IMR-90 (cell line): ENCODE data around the gene PPP1R13L. TPM values are rescaled to one million over a fixed set of nuclear protein-coding genes. Genes with fewer than 3 reads are reported as not detected.

ENCODE experiments used
- ATAC-seq: fragments of 200-7000 bp; cut with Tn5 transposase; 2 replicates; pipeline ENCODE4 v1.9.1; 2020; ENCODE audit warnings: low read depth, mild to moderate bottlenecking, moderate library complexity
- BruUV-seq: library from RNA; stranded (reverse); fragments of 400-500 nt; replicated peaks from 2 replicates; lab custom pipeline; 2021; lab: Mats Ljungman, UMichigan
- CTCF ChIA-PET: fragments of 300-600 bp; formaldehyde crosslinking; extraction: SDS; loops from one replicate; lab custom pipeline; 2021; ENCODE audit warnings: antibody characterized with exemption; lab: Yijun Ruan, JAX
- POLR2A ChIA-PET: fragments of 300-600 bp; sonication (Branson Sonifier 250); formaldehyde crosslinking; loops from one replicate; lab custom pipeline; 2022; ENCODE audit warnings: antibody characterized with exemption; ENCODE audit not compliant: unreplicated experiment; lab: Charles Lee
- DNase-seq: peaks from one replicate; pipeline ENCODE4 v3.0.0; 2013
- H2AFZ ChIP-seq: replicated peaks from 2 replicates; pipeline ENCODE3; 2013; ENCODE audit warnings: low read length, mild to moderate bottlenecking; ENCODE audit not compliant: poor library complexity
- H2AK5ac ChIP-seq: 2 replicates; pipeline ENCODE4 v1.6.1; 2013; ENCODE audit warnings: low read depth, low read length, inconsistent platforms
- H2AK9ac ChIP-seq: replicated peaks from 2 replicates; pipeline ENCODE3; 2013; ENCODE audit warnings: mild to moderate bottlenecking, low read depth, low read length, moderate library complexity; ENCODE audit not compliant: poor library complexity
- H2BK120ac ChIP-seq: 2 replicates; pipeline ENCODE4 v1.6.1; 2013; ENCODE audit warnings: low read depth, low read length, inconsistent platforms
- H2BK15ac ChIP-seq: 3 replicates; pipeline ENCODE4 v1.6.1; 2013; ENCODE audit warnings: low read depth, low read length, inconsistent platforms
- H2BK20ac ChIP-seq: 2 replicates; pipeline ENCODE4 v1.6.1; 2013; ENCODE audit warnings: low read depth, mild to moderate bottlenecking, inconsistent platforms, low read length, moderate library complexity
- H2BK5ac ChIP-seq: 2 replicates; pipeline ENCODE4 v1.6.1; 2013; ENCODE audit warnings: mild to moderate bottlenecking, low read depth, low read length, inconsistent platforms; ENCODE audit not compliant: poor library complexity, severe bottlenecking
- H3K14ac ChIP-seq: replicated peaks from 2 replicates; pipeline ENCODE4 v1.6.1; 2013; ENCODE audit warnings: low read depth, low read length, inconsistent platforms
- H3K18ac ChIP-seq: 2 replicates; pipeline ENCODE4 v1.6.1; 2013; ENCODE audit warnings: low read depth, low read length, control low read depth
- H3K23ac ChIP-seq: 2 replicates; pipeline ENCODE4 v1.6.1; 2013; ENCODE audit warnings: low read depth, low read length, inconsistent platforms
- H3K27ac ChIP-seq: 2 replicates; pipeline ENCODE4 v1.5.1; 2013; ENCODE audit warnings: mild to moderate bottlenecking, control low read depth, low read length; ENCODE audit not compliant: insufficient read depth
- H3K27me3 ChIP-seq: 2 replicates; pipeline ENCODE4 v1.6.1; 2013; ENCODE audit warnings: low read length; ENCODE audit not compliant: control insufficient read depth, insufficient read depth
- H3K36me3 ChIP-seq: 2 replicates; pipeline ENCODE4 v1.6.1; 2013; ENCODE audit warnings: low read length, mixed read lengths; ENCODE audit not compliant: control insufficient read depth, insufficient read depth
- H3K4ac ChIP-seq: 2 replicates; pipeline ENCODE4 v1.6.1; 2013; ENCODE audit warnings: low read depth, low read length, inconsistent platforms
- H3K4me1 ChIP-seq: 2 replicates; pipeline ENCODE4 v1.6.1; 2013; ENCODE audit warnings: low read length, mixed read lengths; ENCODE audit not compliant: control insufficient read depth, insufficient read depth
- H3K4me2 ChIP-seq: 2 replicates; pipeline ENCODE4 v1.6.1; 2013; ENCODE audit warnings: low read depth, mild to moderate bottlenecking, control low read depth, low read length, moderate library complexity
- H3K4me3 ChIP-seq: 2 replicates; pipeline ENCODE4 v1.5.1; 2013; ENCODE audit warnings: low read depth, mild to moderate bottlenecking, control low read depth, low read length, moderate library complexity; ENCODE audit not compliant: insufficient read depth
- H3K56ac ChIP-seq: 2 replicates; pipeline ENCODE4 v1.6.1; 2013; ENCODE audit warnings: low read length, inconsistent platforms; ENCODE audit not compliant: insufficient read depth; ENCODE audit errors: extremely low read depth
- H3K79me1 ChIP-seq, 2 experiments: 2 replicates each; pipeline ENCODE4 v1.6.1; 2013; ENCODE audit warnings: low read length in 2 of 2, inconsistent platforms in 1 of 2, low read depth in 1 of 2
- H3K9ac ChIP-seq: 2 replicates; pipeline ENCODE4 v1.6.1; 2013; ENCODE audit warnings: low read depth, low read length, control low read depth
- H3K9me1 ChIP-seq: 2 replicates; pipeline ENCODE4 v1.6.1; 2013; ENCODE audit warnings: low read length, inconsistent platforms; ENCODE audit not compliant: insufficient read depth
- H3K9me3 ChIP-seq: 2 replicates; pipeline ENCODE4 v1.6.1; 2013; ENCODE audit warnings: low read length; ENCODE audit not compliant: control insufficient read depth, insufficient read depth
- H4K20me1 ChIP-seq: 2 replicates; pipeline ENCODE4 v1.6.1; 2013; ENCODE audit warnings: low read length, inconsistent platforms; ENCODE audit not compliant: insufficient read depth
- H4K5ac ChIP-seq: 2 replicates; pipeline ENCODE4 v1.6.1; 2013; ENCODE audit warnings: mild to moderate bottlenecking, low read depth, low read length, control low read depth
- H4K8ac ChIP-seq, 2 experiments: 2 replicates each; pipeline ENCODE4 v1.6.1; 2013; ENCODE audit warnings: low read depth in 2 of 2, low read length in 2 of 2, control low read depth in 1 of 2, inconsistent platforms in 1 of 2
- H4K91ac ChIP-seq: 2 replicates; pipeline ENCODE4 v1.6.1; 2013; ENCODE audit warnings: low read depth, low read length, inconsistent platforms; ENCODE audit not compliant: insufficient read depth
- CEBPB ChIP-seq: IDR thresholded peaks from 2 replicates; pipeline ENCODE4 v1.6.1; 2012; ENCODE audit warnings: low read depth, low read length, improper control_type of control experiment
- ELK1 ChIP-seq: fragments of 150-350 bp; IDR thresholded peaks from 2 replicates; pipeline ENCODE4 v1.6.1; 2016; ENCODE audit warnings: low read depth, mild to moderate bottlenecking, low read length, moderate library complexity, borderline replicate concordance
- FOS ChIP-seq: fragments of 150-350 bp; IDR thresholded peaks from 2 replicates; pipeline ENCODE4 v1.6.1; 2016; ENCODE audit warnings: low read depth, low read length
- MAFK ChIP-seq: IDR thresholded peaks from 2 replicates; pipeline ENCODE4 v1.6.1; 2012; ENCODE audit warnings: low read depth, low read length, improper control_type of control experiment
- MAZ ChIP-seq: IDR thresholded peaks from 2 replicates; pipeline ENCODE4 v1.6.1; 2012; ENCODE audit warnings: low read depth, mild to moderate bottlenecking, low read length, improper control_type of control experiment, moderate library complexity, borderline replicate concordance
- MXI1 ChIP-seq: IDR thresholded peaks from 2 replicates; pipeline ENCODE4 v1.6.1; 2012; ENCODE audit warnings: low read depth, mild to moderate bottlenecking, low read length, moderate library complexity, borderline replicate concordance
- SMC3 ChIP-seq: fragments of 150-350 bp; IDR thresholded peaks from 2 replicates; pipeline ENCODE4 v1.6.1; 2016; ENCODE audit warnings: low read depth, mild to moderate bottlenecking, antibody characterized with exemption, low read length, moderate library complexity
- USF2 ChIP-seq: fragments of 150-350 bp; IDR thresholded peaks from 2 replicates; pipeline ENCODE4 v1.6.1; 2017; ENCODE audit warnings: mild to moderate bottlenecking, antibody characterized with exemption, low read length, low read depth
- WGBS, 2 experiments: methylation state at CpG; one replicate each; pipeline versions ENCODE4 v1.1.5 to v1.1.7; 2013; ENCODE audit warnings: missing lambda C conversion rate in 2 of 2; ENCODE audit not compliant: insufficient read length in 1 of 2; ENCODE audit errors: extremely low coverage in 2 of 2; 5-methylcytosine and 5-hydroxymethylcytosine counted together
- dilution Hi-C: fragments of 300-500 bp; cut with HindIII; formaldehyde crosslinking; loops from one replicate; pipeline ENCODE4 v1.14.3; 2018; ENCODE audit warnings: low sequenced_read_pairs; ENCODE audit not compliant: unreplicated experiment
- in situ Hi-C: fragments of 300-500 bp; cut with MboI; formaldehyde crosslinking; loops from 3 replicates; pipeline ENCODE4 v1.14.3; 2019; ENCODE audit warnings: low sequenced_read_pairs, inconsistent platforms, mixed read lengths
- intact Hi-C: fragments of 100-400 bp; cut with micrococcal nuclease; formaldehyde crosslinking; loops from 2 replicates; pipeline ENCODE4 v1.10.0; 2022
- polyA plus RNA-seq, 3 experiments: library from polyadenylated mRNA; depleted of rRNA; stranded (reverse); fragments of >200 nt; gene quantifications; 2 replicates each; pipeline ENCODE4 v1.2.3, GENCODE V29; 2012; ENCODE audit warnings: low replicate concordance in 1 of 3
- total RNA-seq: library from RNA; depleted of rRNA; stranded (reverse); fragments of >200 nt; gene quantifications from 2 replicates; pipeline ENCODE4 v1.2.3, GENCODE V29; 2012
- TF ChIP-seq, protein P1 (sequence below): conservative IDR thresholded peaks from 2 replicates; pipeline ENCODE4 v1.5.1; 2012; ENCODE audit warnings: mild to moderate bottlenecking, low read depth, low read length, improper control_type of control experiment

Gene PPP1R13L
- total and polyA plus RNA-seq, 2 of the 4 experiments (the other 2 are of a cell fraction), result 3.0 to 13.3 TPM

- no peak overlapping the region for H3K27ac ChIP-seq
- 0 out of 2 replicates have a peak overlapping the region, but pooled peaks have one; percentile 13 for H3K56ac ChIP-seq
- H3K9ac ChIP-seq, result no peak overlapping the region
- no peak overlapping the region for H2BK120ac ChIP-seq
- intact Hi-C loops, result loop anchor here (5.0 kb wide), 1 partner anchor 84 kb away; the partner anchor contains the start of gene MARK4
- no peak overlapping the region for H3K4me3 ChIP-seq
- no peaks in the 10 kb centered on the region for H3K79me1 ChIP-seq
- H3K4me2 ChIP-seq, result no peak overlapping the region
- in situ Hi-C loops, result no loop called here
- H3K4ac ChIP-seq, result no peak overlapping the region
- H4K20me1 ChIP-seq, result no peaks in the 10 kb centered on the region
- no peak overlapping the region for H2AFZ ChIP-seq
- 50% methylated on average over 2 of the region's 11 CpGs; no CpG with 5 or more reads in 1 of the 2 experiments for WGBS, 2 experiments
- H4K91ac ChIP-seq, result no peak overlapping the region
- no peak overlapping the region for H4K8ac ChIP-seq
- no peak overlapping the region for H2BK5ac ChIP-seq
- no TSS peak for BruUV-seq
- ChIA-PET CTCF (no interaction called here), POLR2A (no interaction called here)
- H3K14ac ChIP-seq, result no peak overlapping the region
- H3K36me3 ChIP-seq, result no peaks in the 10 kb centered on the region
- H3K9me1 ChIP-seq, result no peaks in the 10 kb centered on the region
- H3K18ac ChIP-seq, result no peak overlapping the region
- no peak overlapping the region for H2AK5ac ChIP-seq
- ATAC-seq, result no peak
- no peaks in the 10 kb centered on the region for H3K4me1 ChIP-seq
- dilution Hi-C loops, result no loop called here
- H2BK15ac ChIP-seq, result no peak overlapping the region
- no peak for DNase-seq
- H4K5ac ChIP-seq, result no peak overlapping the region
- TF ChIP-seq USF2, result no peak
- TF ChIP-seq FOS, result no peak
- TF ChIP-seq MAFK, result no peak
- no peak for TF ChIP-seq SMC3
- no peak for TF ChIP-seq MAZ
- no peak for TF ChIP-seq CEBPB
- TF ChIP-seq ELK1, result no peak
- TF ChIP-seq MXI1, result no peak
- TF ChIP-seq, protein P1, sequence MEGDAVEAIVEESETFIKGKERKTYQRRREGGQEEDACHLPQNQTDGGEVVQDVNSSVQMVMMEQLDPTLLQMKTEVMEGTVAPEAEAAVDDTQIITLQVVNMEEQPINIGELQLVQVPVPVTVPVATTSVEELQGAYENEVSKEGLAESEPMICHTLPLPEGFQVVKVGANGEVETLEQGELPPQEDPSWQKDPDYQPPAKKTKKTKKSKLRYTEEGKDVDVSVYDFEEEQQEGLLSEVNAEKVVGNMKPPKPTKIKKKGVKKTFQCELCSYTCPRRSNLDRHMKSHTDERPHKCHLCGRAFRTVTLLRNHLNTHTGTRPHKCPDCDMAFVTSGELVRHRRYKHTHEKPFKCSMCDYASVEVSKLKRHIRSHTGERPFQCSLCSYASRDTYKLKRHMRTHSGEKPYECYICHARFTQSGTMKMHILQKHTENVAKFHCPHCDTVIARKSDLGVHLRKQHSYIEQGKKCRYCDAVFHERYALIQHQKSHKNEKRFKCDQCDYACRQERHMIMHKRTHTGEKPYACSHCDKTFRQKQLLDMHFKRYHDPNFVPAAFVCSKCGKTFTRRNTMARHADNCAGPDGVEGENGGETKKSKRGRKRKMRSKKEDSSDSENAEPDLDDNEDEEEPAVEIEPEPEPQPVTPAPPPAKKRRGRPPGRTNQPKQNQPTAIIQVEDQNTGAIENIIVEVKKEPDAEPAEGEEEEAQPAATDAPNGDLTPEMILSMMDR, result no peak
- no peaks in the 10 kb centered on the region for H3K9me3 ChIP-seq
- peaks cover 13% of the 10 kb centered on the region for H3K27me3 ChIP-seq
- no peak overlapping the region for H3K23ac ChIP-seq
- H2AK9ac ChIP-seq, result peak overlapping the region; percentile 42
- no peak overlapping the region for H2BK20ac ChIP-seq
Measured at GRCh38 chr19:45336696-45337251, 68.1 kb downstream of the PPP1R13L start.
